Activated CD4-positive, CD25-positive, alpha-beta regulatory T cell (primary cell): ENCODE data around the gene HACD3.
"Not testable (repeated sequence)": the region's sequence is repeated elsewhere in the genome, so short reads cannot be mapped to it uniquely, and the experiment has no call there.

Experiments used
- DNase-seq, 4 experiments: peaks; one replicate each; lab custom pipeline; 2025; lab: John Stamatoyannopoulos, UW

The HACD3 gene

DNA sequence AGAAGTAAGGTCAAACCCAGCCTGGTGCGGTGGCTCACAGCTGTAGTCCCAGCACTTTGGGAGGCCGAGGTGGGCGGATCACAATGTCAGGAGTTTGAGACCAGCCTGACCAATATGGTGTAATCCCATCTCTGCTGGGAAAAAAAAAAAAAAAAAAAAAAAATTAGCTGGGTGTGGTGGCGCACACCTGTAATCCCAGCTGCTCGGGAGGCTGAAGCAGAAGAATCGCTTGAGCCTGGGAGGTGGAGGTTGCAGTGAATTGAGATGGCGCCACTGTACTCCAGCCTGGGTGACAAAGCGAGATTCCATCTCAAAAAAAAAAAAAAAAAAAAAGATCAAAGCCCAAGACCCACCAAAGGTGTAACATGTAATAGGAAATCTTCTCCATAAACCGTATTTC, 19.0 kb downstream of the HACD3 start:
- not testable (repeated sequence) for DNase-seq

DNA sequence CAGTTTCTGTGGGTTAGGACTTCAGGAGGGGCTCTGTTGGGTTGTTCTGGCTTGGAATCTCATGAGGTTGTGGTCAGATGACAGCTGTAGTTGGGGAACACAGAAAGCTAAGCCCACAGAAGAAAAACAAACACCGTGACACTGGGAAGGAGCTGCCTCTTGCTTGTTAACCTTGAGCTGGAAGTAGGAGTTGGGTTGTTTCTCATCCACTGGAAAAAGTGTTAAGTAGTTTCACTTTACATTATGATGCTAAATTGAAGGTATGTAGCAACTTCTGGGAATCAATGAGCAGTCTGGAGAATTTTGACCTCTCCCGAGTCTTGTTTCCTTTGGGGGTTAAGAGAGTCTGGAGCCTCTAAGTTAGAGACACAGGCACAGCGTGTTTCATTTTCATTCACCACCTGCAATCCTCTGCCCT, 20.4 kb downstream of the HACD3 start:
- no peak for DNase-seq

DNA sequence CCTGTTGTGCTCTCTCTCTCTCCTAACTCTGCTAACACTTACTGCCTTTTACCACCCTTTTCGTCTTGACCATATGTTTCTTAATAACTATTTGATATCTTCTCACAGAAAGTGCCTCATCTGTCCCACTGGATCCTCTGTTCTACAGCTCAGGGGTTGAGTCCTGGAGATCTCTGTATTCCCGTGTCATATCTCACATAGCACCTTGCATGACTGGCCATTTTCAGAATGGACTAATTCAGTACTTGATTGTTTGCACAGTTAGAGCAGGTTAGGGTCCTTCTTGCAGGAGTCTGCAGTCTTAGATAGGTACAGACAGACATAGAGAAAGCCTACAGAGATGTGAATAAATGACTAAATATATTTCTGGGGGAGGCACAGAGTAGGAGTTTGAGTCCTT, 20.9 kb downstream of the HACD3 start:
- DNase-seq = no peak

DNA sequence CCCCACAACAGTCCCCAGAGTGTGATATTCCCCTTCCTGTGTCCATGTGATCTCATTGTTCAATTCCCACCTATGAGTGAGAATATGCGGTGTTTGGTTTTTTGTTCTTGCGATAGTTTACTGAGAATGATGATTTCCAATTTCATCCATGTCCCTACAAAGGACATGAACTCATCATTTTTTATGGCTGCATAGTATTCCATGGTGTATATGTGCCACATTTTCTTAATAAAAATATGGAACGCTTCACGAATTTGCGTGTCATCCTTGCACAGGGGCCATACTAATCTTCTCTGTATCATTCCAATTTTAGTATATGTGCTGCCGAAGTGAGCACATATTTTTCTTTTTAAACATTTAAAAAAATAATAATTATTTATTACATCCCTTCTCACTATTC, 22.6 kb downstream of the HACD3 start:
- not testable (repeated sequence) for DNase-seq

DNA sequence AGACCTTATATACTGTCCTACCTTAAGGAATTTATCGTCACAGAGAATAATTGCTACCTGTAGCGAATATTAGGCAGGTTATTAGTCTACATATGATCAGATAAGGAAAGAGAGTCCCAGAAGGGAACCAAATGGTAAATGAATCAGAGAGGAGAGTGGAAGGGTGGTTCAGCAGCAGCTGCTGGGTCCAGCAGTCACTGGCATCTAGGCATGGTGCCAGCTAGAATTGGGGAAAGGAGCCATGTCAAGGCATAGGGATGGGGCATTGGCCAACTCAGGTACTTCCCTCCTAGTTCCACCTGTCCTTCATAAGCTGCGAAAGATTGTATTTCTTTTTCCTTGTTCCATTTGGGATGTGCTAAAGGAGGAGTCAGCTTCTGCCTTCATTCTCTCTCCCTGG, 23.4 kb downstream of the HACD3 start:
- DNase-seq = no peak

DNA sequence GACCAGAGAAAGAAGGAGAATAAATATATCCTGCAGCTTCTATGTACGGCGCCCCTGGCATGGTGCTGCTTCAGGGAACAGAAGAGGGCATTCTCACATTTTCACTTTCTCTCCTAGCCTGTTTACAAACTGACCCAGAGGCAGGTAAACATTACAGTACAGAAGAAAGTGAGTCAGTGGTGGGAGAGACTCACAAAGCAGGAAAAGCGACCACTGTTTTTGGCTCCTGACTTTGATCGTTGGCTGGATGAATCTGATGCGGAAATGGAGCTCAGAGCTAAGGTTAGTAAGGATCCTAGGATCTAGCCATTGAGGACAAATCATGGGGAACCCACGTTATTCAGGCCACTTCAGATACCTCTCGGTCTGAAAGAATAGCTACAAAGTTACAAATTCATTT, 26.4 kb downstream of the HACD3 start:
- DNase-seq = no peak

DNA sequence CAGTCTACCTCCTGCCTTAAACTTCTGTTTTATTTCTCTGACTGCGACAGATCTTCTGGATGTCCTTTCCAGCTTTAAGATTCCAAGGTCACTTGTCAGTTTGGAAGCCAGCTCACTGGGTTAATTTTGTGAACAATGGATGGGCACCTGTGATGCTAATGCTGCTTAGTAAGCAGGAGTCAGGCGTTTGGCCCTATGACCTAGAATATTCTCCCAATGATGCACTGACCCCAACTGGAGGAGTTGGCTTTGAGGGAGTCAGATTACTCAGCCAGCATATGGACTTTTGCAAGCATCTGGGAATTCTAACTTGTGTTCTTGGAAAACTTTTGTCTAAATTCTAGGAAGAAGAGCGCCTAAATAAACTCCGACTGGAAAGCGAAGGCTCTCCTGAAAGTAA, 28.1 kb downstream of the HACD3 start:
- DNase-seq = no peak

DNA sequence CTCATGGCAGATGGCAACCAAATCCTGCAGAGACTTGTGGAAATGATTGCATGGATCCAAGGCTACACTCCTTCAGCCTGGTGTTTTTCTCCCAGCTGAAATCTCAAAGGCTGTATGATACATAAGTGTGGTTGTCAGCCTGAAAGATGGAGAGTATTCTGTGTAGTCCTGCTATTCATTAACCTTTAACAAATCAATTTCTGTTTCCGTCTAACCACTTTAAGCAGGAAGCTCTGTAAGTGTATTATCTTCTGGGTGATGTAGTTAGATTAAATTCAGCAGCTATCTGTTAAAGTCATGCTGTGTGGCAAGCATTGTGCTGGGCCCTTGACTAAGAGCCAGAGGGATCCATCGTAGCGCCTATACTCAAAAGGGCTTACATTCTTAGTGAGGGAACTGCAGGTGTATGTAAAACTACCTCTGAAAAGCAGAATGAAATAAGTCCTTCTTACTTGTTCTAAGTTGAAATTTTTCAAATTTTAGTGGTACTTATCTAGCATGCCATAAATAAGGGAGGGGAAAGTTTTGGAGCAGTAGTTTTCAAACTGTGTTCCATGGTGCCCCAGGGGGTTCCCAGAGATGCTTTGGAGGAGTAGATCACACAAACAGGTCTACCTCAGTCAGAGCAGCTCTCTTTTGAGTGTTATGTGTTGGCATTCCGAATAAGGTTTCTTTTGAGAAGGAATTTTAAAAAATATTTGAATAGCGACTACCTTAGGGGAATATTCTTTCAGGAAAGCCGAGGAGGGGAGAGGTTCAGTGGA, 28.9 kb downstream of the HACD3 start:
- DNase-seq = no peak

DNA sequence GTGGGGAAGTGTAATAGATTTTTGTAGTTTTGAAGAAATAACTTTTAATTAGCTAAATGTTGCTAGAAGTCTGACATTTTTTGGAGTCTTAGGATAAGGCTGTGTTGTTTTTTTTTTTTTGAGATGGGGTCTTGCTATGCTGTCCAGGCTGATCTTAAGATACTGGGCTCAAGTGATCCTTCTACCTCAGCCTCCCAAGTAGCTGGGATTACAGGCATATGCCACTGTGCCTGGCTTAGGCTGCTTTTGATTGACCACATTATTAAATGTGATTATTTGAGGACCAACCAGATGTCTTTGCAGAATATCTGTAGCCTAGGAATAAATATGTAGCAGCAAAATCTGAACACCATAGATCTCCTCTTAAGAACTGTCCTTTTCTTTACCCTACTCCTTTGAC, 29.7 kb downstream of the HACD3 start:
- no peak for DNase-seq

DNA sequence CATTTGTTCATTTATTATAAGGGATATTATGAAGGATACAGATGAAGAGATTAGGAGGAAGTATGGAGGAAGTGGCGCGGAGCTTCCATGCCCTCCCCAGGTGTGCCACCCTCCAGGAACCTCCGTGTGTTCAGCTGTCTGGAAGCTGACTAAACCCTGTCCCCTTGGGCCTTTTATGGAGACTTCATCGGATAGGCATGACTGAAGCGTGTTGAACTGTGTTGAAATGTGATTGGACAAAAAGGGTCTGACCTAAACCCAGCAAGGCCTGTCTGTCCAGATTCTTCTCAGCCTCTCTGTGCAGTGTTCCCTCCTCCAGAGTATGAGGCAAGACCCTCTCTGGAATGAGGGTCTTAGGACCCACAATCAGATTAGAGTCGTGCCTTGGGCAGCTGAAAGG, 31.7 kb downstream of the HACD3 start:
- no peak for DNase-seq

DNA sequence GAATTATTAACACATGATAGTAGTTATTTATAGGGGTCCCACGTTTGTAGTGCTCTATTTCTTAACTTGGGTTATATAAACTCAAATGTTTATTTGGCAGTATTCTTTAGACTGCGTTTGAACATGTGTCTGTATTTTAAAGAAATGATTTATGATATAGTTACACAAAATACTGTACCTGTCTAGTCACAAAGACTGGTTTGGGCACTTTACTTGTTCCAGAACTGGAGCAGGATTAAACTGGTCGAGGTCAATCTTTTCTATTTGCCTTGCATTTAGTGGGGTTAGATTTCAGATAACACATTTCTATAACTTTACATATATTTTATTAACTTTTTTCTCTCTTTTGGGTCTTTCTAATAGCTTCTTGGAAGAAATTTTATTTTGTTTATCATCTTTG, 39.5 kb downstream of the HACD3 start:
- DNase-seq = no peak

DNA sequence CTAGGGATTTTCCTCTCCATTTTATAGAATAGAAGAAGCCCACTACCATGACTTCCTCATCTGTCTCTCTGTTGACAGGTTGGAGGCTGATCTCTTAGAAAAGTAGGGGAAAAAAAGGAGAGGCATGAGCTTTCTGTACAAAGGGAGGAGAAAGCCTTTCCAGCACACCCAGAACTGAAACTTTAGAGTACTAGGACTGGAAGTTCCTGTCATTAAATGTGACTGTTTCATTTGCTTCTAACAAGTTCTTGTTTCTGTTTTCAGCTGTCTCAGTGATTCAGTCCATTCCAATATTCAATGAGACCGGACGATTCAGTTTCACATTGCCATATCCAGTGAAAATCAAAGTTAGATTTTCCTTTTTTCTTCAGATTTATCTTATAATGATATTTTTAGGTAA, 41.7 kb downstream of the HACD3 start:
- no peak for DNase-seq

DNA sequence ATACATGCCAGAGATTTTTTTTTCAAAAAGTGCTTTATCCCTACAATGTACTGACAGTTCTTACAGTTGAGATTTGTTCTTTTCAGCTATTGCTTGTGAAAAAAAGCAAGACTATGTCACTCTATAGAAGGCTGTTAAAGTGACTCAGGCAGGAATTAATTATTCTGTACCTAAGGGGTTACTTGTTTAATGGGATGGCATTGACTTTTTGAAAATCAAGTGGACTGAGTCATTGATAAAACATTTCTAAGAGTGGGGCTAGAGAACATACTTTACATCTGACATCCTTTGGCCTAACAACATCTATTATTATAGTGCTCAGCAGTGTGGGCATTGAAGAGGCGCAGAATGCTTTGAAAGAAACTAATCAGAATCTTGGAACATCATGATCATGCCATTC, 46.4 kb downstream of the HACD3 start:
- DNase-seq = no peak

DNA sequence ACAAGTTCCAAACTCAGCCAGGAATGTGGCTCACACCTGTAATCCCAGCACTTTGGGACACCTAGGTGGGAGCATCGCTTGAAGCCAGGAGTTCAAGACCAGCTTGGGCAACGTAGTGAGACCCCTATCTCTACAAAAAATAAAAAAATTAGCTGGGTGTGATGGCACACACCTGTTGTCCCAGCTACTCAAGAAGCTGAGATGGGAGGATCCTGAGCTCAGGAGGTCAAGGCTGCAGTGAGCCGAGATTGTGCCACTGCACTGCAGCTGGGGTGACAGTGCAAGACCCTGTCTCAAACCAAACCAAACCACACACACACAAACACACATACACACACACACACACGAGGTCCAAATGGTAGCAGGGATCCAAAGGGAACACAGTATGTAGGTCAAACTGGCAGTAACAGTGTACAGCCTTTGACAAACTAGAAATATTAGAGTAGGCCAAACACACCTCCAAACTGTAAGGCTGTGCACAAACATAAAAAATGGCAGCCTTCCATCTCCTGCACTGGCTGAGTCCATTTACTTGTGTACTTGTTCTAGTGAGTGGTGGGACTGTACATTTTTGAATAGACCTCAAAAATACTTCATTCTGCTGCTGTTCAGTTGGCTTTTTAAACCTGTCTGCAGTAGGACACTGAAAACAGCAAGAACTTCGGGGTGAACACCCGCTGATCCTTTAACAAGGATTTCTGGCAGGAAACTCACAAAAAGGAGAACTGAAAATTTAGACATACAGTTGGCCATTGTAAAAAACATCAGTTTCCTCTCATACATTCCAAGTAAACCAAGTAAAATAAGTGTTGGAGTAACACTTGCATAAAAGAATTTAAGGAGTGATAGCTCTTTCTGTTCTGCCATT, 47.1 kb downstream of the HACD3 start:
- no peak for DNase-seq

DNA sequence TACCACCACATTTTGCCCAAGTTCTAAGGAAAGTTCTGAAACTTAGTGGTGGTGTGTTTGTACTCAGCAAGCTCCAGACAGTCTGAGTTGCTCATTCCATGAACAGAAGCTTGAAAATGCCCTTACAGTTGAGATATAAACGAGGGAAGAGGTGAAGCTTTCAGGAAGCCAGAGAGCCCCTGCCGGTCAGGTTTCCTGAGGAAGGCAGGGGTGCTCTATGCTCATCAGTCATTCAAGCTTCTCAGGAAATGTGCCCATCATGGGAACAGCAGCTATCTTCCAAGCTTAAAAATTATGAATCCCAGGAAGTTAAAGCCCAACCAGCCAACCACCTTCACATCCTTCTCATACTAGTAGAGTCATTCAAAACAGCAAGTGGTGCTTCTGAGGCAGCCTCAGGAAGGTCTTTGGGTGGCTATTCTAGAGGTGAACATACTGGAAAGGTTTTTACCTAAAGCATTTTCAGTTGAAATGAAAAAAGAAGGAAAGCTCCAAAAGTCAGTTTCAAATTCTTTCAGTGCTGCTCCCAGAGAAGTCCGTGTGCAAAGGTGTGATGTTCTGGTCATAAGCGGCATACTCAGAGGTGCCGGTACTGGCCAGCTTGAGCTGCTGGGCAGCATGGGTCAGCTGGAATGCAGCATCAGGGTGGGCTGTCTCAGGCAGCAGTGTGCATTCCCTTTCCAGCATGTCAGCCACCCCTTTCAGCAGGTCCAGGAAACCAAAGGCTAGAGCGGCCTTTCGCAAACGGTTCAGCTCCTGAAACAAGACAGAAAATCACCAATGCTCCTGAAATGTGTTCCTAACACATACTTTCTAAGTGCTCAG, 48.9 kb downstream of the HACD3 start:
- DNase-seq = no peak

DNA sequence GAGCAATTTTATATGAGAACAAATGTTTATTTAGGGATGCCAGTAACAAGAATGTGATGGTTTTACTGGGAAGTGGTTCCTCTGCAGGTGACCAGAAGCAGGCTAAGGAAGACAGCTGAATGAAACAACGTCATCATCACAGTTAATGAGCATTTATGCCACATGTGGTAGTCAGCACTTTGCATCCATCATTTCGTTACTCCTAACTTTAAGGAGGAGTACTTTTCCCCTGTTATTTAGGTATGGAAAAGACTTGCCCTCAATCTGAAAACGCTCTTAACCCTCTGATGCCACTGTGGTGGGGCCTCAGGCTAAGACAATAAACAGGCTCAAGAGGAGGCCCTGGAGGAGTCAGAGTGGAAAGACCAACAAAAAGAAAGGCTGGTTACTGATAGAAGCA, 49.5 kb downstream of the HACD3 start:
- no peak for DNase-seq

DNA sequence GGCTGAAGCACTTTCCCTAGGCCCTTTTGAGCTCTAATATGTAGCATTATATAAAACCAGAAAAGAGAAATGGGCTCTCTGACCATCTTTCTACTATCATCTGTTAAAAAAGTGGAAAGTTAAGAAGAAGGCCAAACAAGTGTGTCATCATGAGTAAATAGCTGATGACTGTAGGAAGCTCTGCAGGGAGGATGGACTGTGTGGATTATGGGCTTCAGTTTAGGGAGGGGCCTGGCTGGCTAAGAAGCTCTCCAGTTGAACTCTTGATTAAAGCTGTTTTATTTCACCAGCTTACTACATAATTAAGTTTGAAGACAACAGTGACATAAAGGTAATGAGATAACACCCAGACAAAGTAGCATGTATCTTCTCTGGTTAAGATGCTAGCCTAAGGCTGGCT, 50.0 kb downstream of the HACD3 start:
- no peak for DNase-seq

DNA sequence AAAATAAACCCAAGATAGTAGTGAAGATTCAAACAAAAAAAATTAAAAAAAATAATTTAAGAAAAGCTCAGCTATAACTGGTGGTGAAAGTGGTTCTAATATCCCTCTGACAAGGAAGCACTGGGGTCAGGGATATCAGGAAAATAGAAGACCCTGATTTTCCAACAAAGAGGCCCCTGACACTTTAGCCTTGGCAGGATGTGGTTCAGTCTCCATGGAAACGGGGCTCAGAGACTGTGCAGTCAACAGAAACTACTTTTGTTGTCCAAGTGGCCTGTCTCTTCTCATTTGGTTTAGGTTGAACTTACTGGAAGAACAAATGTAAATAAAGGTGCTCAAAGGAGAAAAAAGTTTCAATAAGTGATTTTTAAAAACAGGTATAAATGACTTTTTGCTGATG, 53.4 kb downstream of the HACD3 start:
- DNase-seq = peak in 2 of 4 experiments; percentile 7 to 19

DNA sequence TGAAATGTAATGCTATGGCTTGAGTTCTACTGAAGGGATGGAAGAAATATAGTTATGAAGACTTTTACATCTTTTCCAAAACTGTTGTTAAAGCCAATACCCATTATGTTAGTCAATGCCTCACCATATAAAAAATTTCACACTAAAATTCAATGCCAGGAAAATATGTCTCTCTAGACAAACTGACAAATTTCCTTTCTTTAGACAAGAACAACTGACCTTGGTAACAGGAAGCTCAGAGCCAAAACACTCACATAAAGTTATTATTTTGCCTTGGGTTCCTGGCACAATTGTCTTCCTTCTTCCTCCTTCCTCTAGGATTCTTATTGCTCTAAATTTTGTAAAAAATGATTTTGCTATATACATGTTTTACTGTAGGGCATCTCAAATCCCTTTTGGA, 54.0 kb downstream of the HACD3 start:
- no peak for DNase-seq

DNA sequence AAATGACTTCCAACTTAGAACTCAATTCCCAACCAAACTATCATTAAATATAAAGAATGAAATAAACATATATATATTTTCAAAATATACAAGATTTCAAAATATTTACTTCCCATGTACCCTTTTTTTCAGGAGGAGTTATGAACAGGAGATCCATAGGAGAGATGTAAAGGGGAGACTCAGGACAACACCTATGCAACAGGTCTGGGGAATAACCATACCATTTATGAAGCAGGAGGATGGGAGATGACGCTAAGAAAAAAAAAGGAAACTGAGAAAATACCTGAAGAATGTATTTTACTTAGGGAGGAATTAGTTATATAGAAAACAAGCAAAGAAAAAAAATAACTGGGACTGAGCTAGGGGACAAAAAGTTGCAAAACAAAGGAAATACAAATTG, 56.8 kb downstream of the HACD3 start:
- no peak for DNase-seq

DNA sequence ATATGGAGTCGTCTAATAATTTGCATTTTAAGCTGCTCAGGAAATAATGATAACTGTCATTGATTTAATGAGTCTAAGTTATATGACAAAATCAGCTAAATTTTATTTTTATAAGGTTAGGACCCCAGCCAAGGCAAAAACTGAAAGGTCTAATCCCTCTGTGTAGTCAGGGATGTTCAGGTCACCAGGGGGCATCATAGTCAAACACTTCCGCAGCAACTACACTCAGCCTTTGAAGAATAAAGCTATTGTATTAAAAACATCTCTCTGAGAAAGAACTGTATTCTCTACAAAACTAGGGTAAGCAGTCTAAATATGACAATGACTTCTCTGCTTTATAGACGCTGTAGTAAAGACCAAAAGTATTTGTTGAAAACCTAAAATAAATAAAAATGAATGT, 65.7 kb downstream of the HACD3 start:
- no peak for DNase-seq

DNA sequence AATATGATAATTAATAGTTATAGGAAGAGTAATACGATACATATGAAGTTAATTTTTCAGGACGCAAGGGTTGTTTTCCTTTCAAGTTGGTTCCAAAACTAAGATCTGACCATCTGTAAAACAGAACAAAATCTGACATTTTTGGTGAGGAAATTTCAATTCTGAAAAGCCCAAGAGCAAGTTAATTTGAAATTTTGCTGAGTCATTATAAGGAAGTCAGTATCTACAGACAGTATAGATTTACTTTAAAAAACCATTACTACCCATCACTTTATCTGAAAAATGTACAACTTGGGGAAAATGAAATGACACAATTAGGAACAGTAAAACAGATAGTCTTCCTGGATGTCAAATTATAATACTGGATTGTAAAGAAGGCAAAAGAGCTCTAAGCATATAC, 68.2 kb downstream of the HACD3 start:
- no peak for DNase-seq

DNA sequence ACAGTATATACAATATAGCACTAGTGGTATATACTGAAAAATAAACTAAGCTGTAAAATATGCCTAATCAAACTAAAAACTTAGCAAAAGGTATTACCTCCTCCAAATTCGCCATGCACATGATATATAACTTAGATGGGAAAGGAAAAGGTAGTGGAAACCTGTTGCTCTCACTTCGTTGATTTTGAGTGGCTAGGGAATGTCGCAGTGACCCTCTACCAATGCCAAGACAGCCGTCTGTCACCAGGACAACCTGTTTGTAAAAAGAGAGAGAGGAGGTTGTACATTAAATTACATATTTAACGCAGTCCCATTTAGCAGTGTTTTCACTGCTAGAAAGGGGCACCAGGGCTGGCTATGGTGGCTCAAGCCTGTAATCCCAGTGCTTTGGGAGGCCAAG, 69.4 kb downstream of the HACD3 start:
- DNase-seq = no peak
